HL-60/S4 (cell line): ENCODE results near the gene CT47B1.
"Not testable (repeated sequence)": the region's sequence is repeated elsewhere in the genome, so short reads cannot be mapped to it uniquely, and the experiment has no call there.

ENCODE experiments used
- in situ Hi-C: fragments of 300-500 bp; cut with MboI; formaldehyde crosslinking; loops from 2 replicates; pipeline ENCODE4 v1.14.3; 2022; ENCODE audit warnings: low sequenced_read_pairs

CT47B1 gene

DNA sequence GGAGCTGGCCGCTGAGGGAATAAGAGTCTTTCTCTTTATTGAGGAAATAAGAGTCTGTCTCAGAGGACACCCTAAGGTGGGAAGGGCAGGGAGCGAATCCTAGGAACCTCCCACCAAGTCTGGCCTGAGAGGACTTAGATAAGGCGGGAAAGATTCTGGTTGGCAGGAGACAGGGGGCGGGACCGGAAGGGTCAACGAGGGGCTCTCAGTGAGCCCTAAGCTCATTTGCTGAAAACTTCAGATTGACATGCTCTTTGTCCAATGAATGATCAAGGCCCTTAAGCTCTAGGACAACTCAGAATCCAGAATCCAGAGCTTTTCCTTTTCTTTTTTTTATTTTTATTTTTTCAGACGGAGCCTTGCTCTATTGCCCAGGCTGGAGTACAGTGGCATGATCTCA is at the start of gene CT47B1:
Gene CT47B1 (minus strand): TSS at position 101 of the 400 bp plus-strand sequence. CDS start 196 bp downstream, outside the sequence.
- in situ Hi-C loops: not testable (repeated sequence)

DNA sequence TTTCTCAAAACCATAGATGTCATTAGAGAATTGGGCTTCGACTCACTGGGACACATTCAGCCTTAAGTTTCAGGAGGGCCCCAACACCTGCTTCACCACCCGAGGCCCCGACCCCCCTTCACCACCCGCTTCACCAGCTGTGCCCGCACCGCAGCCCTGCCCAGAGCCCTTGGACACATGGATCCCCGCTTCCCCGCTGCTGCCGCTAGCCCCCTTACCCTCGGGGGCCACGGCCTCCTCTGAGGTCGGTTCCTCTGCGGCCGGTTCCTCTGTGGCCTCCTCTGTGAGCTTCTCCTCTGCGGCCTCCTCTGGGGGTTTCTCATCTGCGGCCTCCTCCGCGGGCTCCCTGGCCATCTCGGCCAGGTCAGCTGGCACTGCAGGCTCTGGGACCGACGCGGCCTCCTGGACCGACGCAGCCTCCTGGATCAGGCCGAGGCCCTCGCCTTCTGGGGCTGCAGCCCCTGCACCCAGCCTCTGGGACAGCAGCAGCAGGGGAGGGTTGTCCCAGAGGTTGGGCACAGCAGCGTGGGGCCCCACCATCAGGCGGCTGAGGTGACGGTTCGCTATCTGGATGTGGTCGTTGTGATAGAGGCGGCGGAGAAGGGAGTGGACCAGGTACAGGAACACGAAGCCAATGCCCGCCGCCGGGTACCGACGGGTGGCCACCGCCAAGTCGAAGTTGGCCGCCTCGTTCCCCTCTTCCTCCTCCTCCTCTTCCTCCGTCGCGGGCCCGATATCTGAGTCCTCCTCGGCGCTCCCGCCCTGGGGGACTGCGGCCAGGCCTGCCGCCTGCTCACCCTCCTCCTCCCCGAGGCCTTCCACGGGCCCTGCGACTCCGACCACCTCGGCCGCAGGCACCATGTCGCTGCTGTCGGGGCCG is 748 bp downstream of the CT47B1 start:
- in situ Hi-C loops: no loop called here

DNA sequence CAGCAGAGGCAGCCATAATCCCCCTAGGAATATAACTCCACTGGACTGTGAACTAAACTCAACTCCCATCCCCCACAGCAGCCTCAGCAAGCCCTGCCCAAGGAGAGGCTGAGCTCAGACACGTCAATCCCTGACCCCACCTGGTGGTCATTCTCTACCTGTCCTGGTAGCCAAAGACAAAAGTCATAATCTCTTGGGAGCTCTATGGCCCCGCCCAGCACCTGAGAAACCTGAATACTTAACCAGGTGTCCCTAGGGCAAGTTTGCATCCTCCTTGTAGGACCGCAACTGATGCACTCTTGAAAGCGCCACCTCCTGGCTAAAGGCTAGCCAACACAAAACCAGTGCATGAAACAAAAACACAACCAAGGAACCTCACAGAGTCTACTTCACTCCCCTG is 18.4 kb downstream of the CT47B1 start:
- in situ Hi-C loops: no loop called here

DNA sequence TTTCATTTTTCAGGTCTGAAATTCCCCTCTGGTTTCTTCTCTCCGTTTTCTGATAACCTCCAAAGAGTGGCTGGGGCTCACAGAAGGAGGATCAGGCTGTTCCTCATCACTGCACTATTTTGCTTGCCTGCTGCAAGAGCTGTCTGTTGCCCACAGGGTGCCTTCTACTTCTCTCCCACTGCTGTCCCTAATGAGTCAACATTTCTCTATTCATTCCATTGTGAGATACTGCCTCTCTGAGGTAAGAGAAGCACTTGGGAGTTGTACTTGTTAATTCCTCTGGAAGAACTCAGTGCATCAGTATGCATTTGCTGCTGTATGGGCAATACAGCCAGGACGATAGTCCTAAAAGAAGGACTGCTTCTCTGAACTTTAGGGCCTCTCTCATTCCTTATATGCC is 34.8 kb downstream of the CT47B1 start:
- in situ Hi-C loops: no loop called here

DNA sequence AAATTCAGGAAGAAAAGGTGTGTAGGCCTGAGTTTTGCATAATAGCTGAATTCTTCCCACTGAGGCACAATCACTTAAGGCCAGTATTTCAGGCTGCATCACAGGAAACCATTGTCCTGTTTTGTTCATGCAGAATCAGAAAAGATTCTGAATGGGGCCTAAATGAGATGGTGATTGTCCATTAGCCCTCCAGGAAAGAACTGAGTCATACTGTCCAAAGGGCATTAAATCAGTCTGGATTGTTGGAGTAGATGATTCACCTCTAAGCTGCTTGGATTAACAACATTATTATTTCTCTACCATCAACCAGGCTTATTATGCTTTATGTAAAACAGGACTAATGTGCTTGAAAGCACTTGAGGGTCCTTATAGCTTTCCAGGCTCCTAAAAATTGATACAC is 36.2 kb downstream of the CT47B1 start:
- in situ Hi-C loops: no loop called here

DNA sequence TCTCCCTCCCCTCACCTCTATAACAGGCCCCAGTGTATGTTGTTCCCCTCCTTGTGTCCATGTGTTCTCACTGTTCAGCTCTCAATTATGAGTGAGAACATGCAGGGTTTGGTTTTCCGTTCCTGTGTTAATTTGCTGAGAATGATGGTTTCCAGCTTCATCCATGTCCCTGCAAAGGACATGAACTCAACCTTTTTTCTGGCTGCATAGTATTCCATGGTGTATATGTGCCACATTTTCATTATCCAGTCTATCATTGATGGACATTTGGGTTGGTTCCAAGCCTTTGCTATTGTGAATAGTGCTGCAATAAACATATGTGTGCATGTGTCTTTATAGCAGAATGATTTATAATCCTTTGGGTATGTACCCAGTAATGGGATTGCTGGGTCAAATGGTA is 48.5 kb downstream of the CT47B1 start:
- in situ Hi-C loops: not testable (repeated sequence)

DNA sequence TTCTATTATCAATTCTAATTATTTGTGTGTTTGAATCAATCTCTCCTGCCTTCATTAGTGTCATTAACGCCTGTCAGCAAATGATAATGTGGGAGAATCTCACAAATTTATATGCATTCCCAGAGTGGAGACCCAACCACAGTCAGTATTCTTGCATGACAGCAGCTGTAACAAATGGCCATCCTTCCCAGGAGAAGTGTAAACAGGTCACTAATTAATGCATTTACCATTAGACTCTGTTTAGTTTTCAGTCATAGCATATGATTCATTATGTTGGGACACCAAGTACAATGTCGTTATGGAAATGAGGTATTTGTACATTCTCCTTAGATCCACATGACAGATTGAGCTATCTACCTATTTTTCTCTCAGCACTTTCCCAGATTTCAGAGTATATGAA is 50.5 kb downstream of the CT47B1 start:
- in situ Hi-C loops: no loop called here

DNA sequence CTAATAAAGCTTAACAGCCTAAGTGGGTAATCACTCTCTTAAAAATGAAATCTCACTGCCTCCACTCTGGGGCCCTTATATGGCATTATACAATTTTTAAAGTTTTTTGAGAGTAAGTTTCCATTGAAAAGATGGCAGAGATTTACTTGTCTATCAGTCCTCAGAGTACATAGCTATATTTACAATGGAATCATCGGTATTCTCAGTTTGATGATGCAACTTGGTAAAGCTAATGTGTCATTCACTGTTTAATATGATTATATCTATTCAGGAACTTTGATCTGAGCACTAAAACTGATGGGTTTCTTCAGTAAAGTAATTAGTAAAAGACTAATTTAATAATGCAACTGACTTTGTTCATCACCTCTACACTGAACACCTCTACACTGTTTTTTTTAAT is 51.6 kb downstream of the CT47B1 start:
- in situ Hi-C loops: no loop called here

DNA sequence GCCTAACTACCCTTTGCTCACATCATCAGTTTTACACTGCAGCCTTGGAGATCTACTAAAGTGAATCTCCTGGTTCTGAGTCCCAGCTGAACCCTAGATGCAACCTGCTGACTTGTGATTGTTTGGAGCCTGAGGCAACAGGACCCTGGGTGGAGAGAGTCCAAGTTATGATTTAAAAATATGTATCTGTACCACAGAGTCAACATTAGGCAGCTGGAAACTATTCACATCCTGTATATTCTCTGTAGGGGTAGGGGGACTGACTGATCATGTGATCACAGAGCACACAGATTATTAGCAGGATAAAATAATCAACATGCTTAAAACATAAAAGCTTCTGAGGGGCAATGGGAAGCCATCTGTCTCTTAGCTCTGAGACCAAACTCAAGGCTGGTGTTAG is 52.1 kb downstream of the CT47B1 start:
- in situ Hi-C loops: no loop called here
